ENCODE results near the gene COX8C. TPM values are rescaled to one million over a fixed set of nuclear protein-coding genes. Genes with fewer than 3 reads are reported as not detected.

COX8C gene
- total and polyA plus RNA-seq, 2 of the 8 experiments (the other 6 are each of a cell fraction or from before 2014, with no cell fraction given), result not detected

GRCh38 chr14:93299866-93300265 is 47.1 kb upstream of the COX8C start:
- no peak overlapping the region for H3K27ac ChIP-seq (ENCODE audit: low read depth, low read length)
- POLR2A ChIA-PET (ENCODE audit: partially characterized antibody), result no interaction called here

More at GRCh38 chr14:93299866-93300265, 47.1 kb upstream of the COX8C start:
- no peak overlapping the region for H2BK5ac ChIP-seq (ENCODE audit: low read depth, low read length)
- H3K14ac ChIP-seq (ENCODE audit: insufficient read length), result no peak overlapping the region
- H4K20me1 ChIP-seq (replicated peaks in 1 of 2; ENCODE audit: control insufficient read depth in 1 of 2, insufficient read depth in 2 of 2, low read length in 2 of 2), result no peaks in the 10 kb centered on the region
- H3K4me1 ChIP-seq (replicated peaks in 1 of 4; ENCODE audit: control insufficient read depth in 3 of 4, insufficient read depth in 4 of 4, low read length in 3 of 4), result peaks cover 0 to 10% (median 6%) of the 10 kb centered on the region in 4 experiments; a peak in 3 of 7 replicates
- no peak overlapping the region for H4K8ac ChIP-seq (ENCODE audit: extremely low read depth, insufficient read depth, low read length)
- no peaks in the 10 kb centered on the region for H3K9me3 ChIP-seq (ENCODE audit: insufficient read depth in 2 of 2, low read depth in 1 of 2, low read length in 1 of 2)
- H3K18ac ChIP-seq (ENCODE audit: extremely low read depth, low read length), result no peak overlapping the region
- no peaks in the 10 kb centered on the region for H3K36me3 ChIP-seq (ENCODE audit: control insufficient read depth in 2 of 4, insufficient read depth in 4 of 4, low read length in 3 of 4)
- H4K91ac ChIP-seq (replicated peaks; ENCODE audit: insufficient read length, low read length), result no peak overlapping the region
- H3K23me2 ChIP-seq (ENCODE audit: low read depth, low read length), result no peaks in the 10 kb centered on the region
- H2BK20ac ChIP-seq (ENCODE audit: low read length), result no peak overlapping the region
- 89 to 100% methylated on average over 3 to 6 of the region's 6 CpGs for WGBS, 2 experiments (ENCODE audit: extremely low coverage in 1 of 2, insufficient coverage in 1 of 2, insufficient read length in 1 of 2, insufficient replicate concordance in 2 of 2, low coverage in 1 of 2, low lambda C conversion rate in 2 of 2, missing lambda C conversion rate in 1 of 2)
- no peak overlapping the region for H3K23ac ChIP-seq (ENCODE audit: insufficient read length)
- no peak overlapping the region for H2BK12ac ChIP-seq (ENCODE audit: low read depth, low read length)
- no peaks in the 10 kb centered on the region; the same call in 1 of the 2 replicates for H3K79me1 ChIP-seq (ENCODE audit: low read depth, low read length)
- H2BK120ac ChIP-seq (replicated peaks; ENCODE audit: low read depth, low read length), result no peak overlapping the region
- CTCF ChIA-PET (ENCODE audit: partially characterized antibody), result no interaction called here
- H3K4me3 ChIP-seq (ENCODE audit: extremely low read depth in 1 of 4, insufficient read depth in 2 of 4, low read depth in 3 of 4, low read length in 4 of 4), result no peak overlapping the region
- TF ChIP-seq TEAD4 (IDR thresholded peaks at IDR 0.05; ENCODE audit: low read depth, low read length) (no peak), SP4 (IDR thresholded peaks at IDR 0.05; ENCODE audit: low read length) (no peak), RAD21 (IDR thresholded peaks at IDR 0.05 in 1 of 2, conservative IDR thresholded peaks at IDR 0.05 in 1 of 2; ENCODE audit: low read depth in 2 of 2, low read length in 2 of 2) (no peak), MAX (IDR thresholded peaks at IDR 0.05) (no peak), GABPA (IDR thresholded peaks at IDR 0.05; ENCODE audit: borderline replicate concordance, insufficient read depth, low read length) (no peak), TAF7 (optimal IDR thresholded peaks at IDR 0.05; ENCODE audit: borderline replicate concordance, low read depth, low read length) (no peak), SP2 (IDR thresholded peaks at IDR 0.05; ENCODE audit: low read length) (no peak), MAFK (IDR thresholded peaks at IDR 0.05; ENCODE audit: low read depth, low read length) (no peak), SAP30 (IDR thresholded peaks at IDR 0.05; ENCODE audit: insufficient read depth, insufficient replicate concordance, low read length) (no peak), TBP (IDR thresholded peaks at IDR 0.05; ENCODE audit: low read depth, low read length) (no peak), BACH1 (IDR thresholded peaks at IDR 0.05; ENCODE audit: low read length) (no peak), CEBPB (IDR thresholded peaks at IDR 0.05; ENCODE audit: low read depth, low read length) (no peak), RBBP5 (IDR thresholded peaks at IDR 0.05; ENCODE audit: borderline replicate concordance, low read depth, low read length) (no peak)
- no peak overlapping the region for H3K4me2 ChIP-seq (ENCODE audit: insufficient read depth in 1 of 2, low read depth in 2 of 2, low read length in 2 of 2)
- no peak overlapping the region for H3K9ac ChIP-seq (replicated peaks in 1 of 4; ENCODE audit: extremely low read depth in 1 of 4, low read depth in 3 of 4, low read length in 3 of 4)
- H3K4ac ChIP-seq (replicated peaks; ENCODE audit: insufficient read length, low read depth, low read length), result no peak overlapping the region
- no peak overlapping the region for H2AFZ ChIP-seq (ENCODE audit: low read length)
- no peaks in the 10 kb centered on the region for H3K27me3 ChIP-seq (replicated peaks in 1 of 4; ENCODE audit: control insufficient read depth in 3 of 4, extremely low read depth in 1 of 4, insufficient read depth in 3 of 4, low read length in 3 of 4)
- DNase-seq (ENCODE audit: low read depth in 1 of 2, low spot score in 2 of 2) (no peak), FAIRE-seq (no peak)
- no peak overlapping the region for H4K5ac ChIP-seq (ENCODE audit: insufficient read length, low read depth, low read length)
- no peak overlapping the region for H3K56ac ChIP-seq (replicated peaks; ENCODE audit: insufficient read length, low read depth, low read length)
- no peak overlapping the region for H2BK15ac ChIP-seq (ENCODE audit: low read length)
- peaks cover 0 to 62% of the 10 kb centered on the region in 2 experiments; a peak in 3 of 4 replicates for H3K79me2 ChIP-seq (ENCODE audit: control insufficient read depth in 1 of 2, insufficient read depth in 2 of 2, low read length in 2 of 2)
- H2AK5ac ChIP-seq (ENCODE audit: low read depth, low read length), result no peak overlapping the region

All from H1 (cell line).